Natural killer cell treated with Interleukin-12 subunit alpha and Interleukin-12 subunit beta and Interleukin-15 and Interleukin-18, amount 100 ng/mL, for 72 hours (primary cell): ENCODE results near the gene SHTN1. TPM values are rescaled to one million over a fixed set of nuclear protein-coding genes. Genes with fewer than 3 reads are reported as not detected.

ENCODE experiments used
- ATAC-seq, 2 donors: fragments of 150-1000 bp; cut with Tn5 transposase in 1 of 2; sonication (Bioruptor Pico), chemical (Tn5 transposase) in 1 of 2; 2 replicates each; pipeline ENCODE4 v1.10.0; 2021
- DNase-seq: peaks from one replicate; pipeline ENCODE4 v3.0.0; 2022; ENCODE audit warnings: low spot score
- H3K27ac Mint-ChIP-seq, 2 donors: 1 replicate in 1 of 2; 2 replicates in 1 of 2; pipeline ENCODE4 v1.8.0; 2022; ENCODE audit warnings: mixed read lengths in 2 of 2, mild to moderate bottlenecking in 1 of 2, moderate library complexity in 1 of 2
- H3K27me3 Mint-ChIP-seq, 2 donors: 1 replicate in 1 of 2; 2 replicates in 1 of 2; pipeline ENCODE4 v1.8.0; 2022; ENCODE audit warnings: mixed read lengths in 2 of 2
- H3K36me3 Mint-ChIP-seq: one replicate; pipeline ENCODE4 v1.8.0; 2022; ENCODE audit warnings: mixed read lengths
- H3K4me1 Mint-ChIP-seq, 2 donors: 1 replicate in 1 of 2; 2 replicates in 1 of 2; pipeline ENCODE4 v1.8.0; 2022; ENCODE audit warnings: low read depth in 2 of 2, mixed read lengths in 2 of 2, mild to moderate bottlenecking in 1 of 2
- H3K4me3 Mint-ChIP-seq: one replicate; pipeline ENCODE4 v1.8.0; 2022; ENCODE audit warnings: mixed read lengths
- H3K9me3 Mint-ChIP-seq: 2 replicates; pipeline ENCODE4 v1.8.0; 2022; ENCODE audit warnings: mixed read lengths
- total RNA-seq, 2 donors: library from RNA; stranded (reverse); gene quantifications; one replicate each; pipeline ENCODE4 v1.2.3, GENCODE V29; 2022

Gene SHTN1
- total RNA-seq, 2 donors from 2014 or later: not detected

DNA sequence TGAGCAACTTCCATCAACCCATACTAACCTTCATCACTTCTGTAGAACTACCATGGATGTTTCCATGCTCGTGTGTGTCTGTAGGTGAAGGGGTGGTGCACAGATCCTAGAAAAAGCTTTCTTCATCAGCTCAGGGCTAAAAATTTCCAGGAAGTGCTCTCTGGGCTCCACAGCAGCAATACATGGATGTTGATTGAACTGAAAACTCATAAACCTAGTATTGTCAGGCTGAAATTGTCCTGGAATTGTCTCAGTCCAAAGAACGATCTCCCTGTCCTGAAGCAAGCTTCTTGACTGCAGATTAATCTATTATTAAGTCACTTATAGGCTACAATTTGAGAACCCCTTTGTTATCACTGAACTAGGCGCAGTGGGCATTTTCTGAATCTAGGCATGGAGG lies 115.9 kb downstream of the SHTN1 start:
- peaks cover 9 to 13% of the 10 kb centered on the region in 2 donors for H3K27me3 Mint-ChIP-seq
- no peaks in the 10 kb centered on the region for H3K4me1 Mint-ChIP-seq
- ATAC-seq (no peak), DNase-seq (no peak)
- H3K9me3 Mint-ChIP-seq: no peaks in the 10 kb centered on the region
- H3K4me3 Mint-ChIP-seq: no peak overlapping the region
- no peaks in the 10 kb centered on the region for H3K36me3 Mint-ChIP-seq
- no peak overlapping the region for H3K27ac Mint-ChIP-seq

DNA sequence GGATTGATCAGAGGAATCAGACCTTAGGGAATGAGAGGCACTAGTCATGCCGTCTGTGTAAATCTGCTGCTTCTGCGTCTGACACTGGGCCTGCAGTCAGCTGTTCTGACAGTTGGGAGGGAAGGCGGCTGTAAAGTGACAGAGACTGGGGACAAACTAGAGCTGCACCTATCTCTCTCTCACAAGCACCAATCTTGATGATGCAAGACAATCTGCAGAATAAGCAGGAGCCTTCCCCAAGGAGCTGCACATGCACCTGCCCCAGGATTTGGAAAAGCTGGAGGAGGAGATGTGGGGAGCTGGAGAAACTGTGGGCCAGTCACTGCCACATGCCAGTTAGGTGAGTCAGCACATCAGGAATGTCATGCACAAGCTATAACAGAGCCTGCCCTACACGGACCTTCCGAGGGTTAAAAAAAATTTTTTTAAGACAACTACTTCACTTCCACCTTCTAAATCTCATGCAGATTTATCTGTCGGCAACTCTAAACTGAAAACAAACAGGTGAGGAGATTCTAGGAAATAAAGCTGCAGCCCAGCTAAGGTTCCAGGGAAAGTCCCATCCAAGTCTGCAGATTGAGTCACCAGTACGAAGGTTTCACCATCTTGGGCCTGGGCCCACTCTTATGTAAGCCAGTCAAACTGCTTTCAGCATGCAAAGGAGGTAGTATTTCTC lies 116.5 kb downstream of the SHTN1 start:
- no peak for DNase-seq
- no peaks in the 10 kb centered on the region for H3K9me3 Mint-ChIP-seq
- peaks cover 9 to 13% of the 10 kb centered on the region in 2 donors for H3K27me3 Mint-ChIP-seq
- no peaks in the 10 kb centered on the region for H3K36me3 Mint-ChIP-seq
- no peaks in the 10 kb centered on the region for H3K4me1 Mint-ChIP-seq
- H3K4me3 Mint-ChIP-seq: no peak overlapping the region
- H3K27ac Mint-ChIP-seq: no peak overlapping the region
- no peak for ATAC-seq

DNA sequence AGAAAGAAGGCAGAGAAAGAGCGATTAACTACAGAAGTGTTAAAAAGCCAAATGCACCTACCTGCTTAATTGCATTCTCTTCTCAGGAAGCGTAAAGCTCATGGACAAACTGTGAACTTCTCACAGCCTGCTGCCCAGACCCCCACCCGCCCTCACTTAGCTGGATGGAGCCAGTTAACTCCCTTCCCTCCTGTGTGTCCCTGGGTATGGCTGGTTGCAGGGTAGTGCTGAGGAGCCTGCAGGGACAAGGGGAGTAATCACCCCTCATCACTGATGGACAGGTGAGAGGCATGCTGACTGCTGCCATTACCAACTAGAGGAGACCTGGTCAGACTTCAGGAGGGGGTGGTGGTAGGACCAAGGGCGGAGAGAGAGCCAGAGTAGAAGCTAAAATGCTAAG lies 118.2 kb downstream of the SHTN1 start:
- Mint-ChIP-seq H3K4me1 (no peaks in the 10 kb centered on the region), H3K4me3 (no peak overlapping the region), H3K36me3 (no peaks in the 10 kb centered on the region), H3K27ac (no peak overlapping the region), H3K27me3 (peaks cover 0 to 6% of the 10 kb centered on the region in 2 donors), H3K9me3 (no peaks in the 10 kb centered on the region)
- DNase-seq (no peak), ATAC-seq (no peak)

DNA sequence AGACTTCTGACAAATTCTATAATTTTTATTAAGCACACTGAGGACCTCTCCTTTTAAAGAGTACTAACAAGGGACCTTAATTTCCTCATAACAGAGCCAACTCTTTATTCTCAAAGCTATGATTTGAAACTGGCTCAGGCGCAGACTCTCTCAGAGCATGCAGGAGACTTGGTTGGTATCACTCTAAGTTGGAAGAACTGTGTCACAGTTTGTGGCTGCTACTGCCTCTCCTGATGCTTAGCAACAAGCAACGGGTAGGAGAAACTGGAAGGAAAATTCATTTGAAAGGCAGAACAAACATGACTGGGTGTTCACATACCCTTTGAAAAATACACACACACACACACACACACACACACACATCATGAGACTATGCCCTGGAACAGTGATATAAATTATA lies 122.3 kb downstream of the SHTN1 start:
- Mint-ChIP-seq H3K36me3 (no peaks in the 10 kb centered on the region), H3K4me1 (no peaks in the 10 kb centered on the region), H3K27ac (no peak overlapping the region), H3K4me3 (no peak overlapping the region), H3K27me3 (no peaks in the 10 kb centered on the region), H3K9me3 (no peaks in the 10 kb centered on the region)
- DNase-seq (no peak), ATAC-seq (no peak)

DNA sequence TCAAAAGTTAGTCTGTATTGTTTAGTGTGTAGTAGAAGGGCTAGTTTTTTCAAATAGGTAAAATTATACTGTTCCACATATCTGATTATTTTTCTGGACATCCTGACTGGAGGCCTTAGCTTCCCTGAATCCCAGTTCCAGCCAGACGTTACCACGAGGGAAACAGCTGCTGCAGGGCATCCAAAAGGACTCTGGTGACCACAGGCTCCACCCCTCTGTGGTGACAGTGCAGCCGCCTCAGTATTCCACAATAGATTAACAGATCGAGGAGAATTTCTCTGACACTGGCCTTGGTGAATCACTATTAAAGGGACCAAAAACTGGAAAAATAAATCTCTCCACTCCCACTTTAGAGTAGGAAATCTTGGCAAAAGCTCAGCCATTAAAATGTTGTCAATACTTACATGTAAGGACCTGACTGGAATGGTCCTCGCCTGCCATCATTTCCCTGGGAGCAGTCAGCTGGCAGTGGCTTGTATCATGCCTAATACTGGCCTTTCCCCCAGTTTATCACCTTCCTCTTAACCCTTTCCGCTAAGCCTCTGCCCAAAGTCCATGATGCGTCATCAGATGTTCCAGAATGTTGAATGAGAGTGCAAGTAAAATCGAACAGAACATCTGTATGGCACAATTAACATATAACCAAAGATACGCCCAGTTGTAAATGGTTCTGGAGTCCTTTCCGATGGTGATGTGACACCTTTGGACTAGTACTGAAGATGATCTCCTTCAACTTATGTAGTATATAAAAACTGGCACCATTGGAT lies 124.1 kb downstream of the SHTN1 start:
- no peak for DNase-seq
- no peaks in the 10 kb centered on the region for H3K9me3 Mint-ChIP-seq
- H3K27me3 Mint-ChIP-seq: peaks cover 0 to 2% of the 10 kb centered on the region in 2 donors
- H3K27ac Mint-ChIP-seq: no peak overlapping the region
- no peaks in the 10 kb centered on the region for H3K36me3 Mint-ChIP-seq
- no peak for ATAC-seq
- H3K4me3 Mint-ChIP-seq: no peak overlapping the region
- H3K4me1 Mint-ChIP-seq: no peaks in the 10 kb centered on the region

DNA sequence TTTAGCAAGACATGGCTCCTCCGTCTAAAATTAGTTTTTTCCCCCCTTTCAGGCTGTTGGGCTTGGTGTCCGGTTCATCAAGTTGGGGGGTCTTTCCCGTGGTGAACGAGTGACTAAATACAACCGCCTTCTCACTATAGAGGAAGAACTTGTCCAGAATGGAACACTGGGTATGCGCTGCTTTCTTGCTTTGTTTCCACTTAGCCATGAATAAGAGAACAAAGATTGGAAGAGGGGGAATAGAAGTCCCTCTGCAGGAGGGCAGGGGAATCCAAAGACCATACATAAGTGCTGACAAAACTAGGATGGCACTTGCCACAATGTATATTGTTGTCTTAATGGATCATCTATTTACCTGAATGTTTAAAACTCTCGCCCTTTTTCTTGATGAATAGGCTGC lies 125.2 kb downstream of the SHTN1 start:
- Mint-ChIP-seq H3K27me3 (peaks cover 0 to 2% of the 10 kb centered on the region in 2 donors), H3K36me3 (no peaks in the 10 kb centered on the region), H3K4me1 (no peaks in the 10 kb centered on the region)

DNA sequence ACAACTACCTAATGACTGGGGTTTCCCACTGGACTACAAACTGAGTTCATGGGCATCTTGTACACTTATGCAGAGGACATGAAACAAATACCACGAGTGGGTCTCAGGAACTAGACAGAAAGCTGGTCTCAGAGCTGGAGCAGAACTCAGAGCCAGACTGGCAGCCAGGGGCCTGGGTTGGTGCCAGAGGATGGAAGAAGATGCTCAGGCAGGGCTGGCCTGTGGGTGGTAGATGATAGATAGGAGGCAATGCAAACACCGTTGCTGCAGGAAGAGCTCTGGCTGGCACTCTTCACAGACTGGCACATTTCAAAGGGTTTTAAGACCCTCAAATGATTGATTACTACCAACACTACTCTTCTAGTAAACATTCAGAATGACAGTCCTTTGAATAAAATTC lies 126.9 kb downstream of the SHTN1 start:
- Mint-ChIP-seq H3K4me1 (no peaks in the 10 kb centered on the region), H3K9me3 (no peaks in the 10 kb centered on the region), H3K36me3 (no peaks in the 10 kb centered on the region), H3K4me3 (no peak overlapping the region), H3K27me3 (peaks cover 0 to 2% of the 10 kb centered on the region in 2 donors), H3K27ac (no peak overlapping the region)
- ATAC-seq (no peak), DNase-seq (no peak)

More for the DNA sequence above, 125.2 kb downstream of the SHTN1 start:
- ATAC-seq (no peak), DNase-seq (no peak)
- Mint-ChIP-seq H3K27ac (no peak overlapping the region), H3K4me3 (no peak overlapping the region), H3K9me3 (no peaks in the 10 kb centered on the region)

DNA sequence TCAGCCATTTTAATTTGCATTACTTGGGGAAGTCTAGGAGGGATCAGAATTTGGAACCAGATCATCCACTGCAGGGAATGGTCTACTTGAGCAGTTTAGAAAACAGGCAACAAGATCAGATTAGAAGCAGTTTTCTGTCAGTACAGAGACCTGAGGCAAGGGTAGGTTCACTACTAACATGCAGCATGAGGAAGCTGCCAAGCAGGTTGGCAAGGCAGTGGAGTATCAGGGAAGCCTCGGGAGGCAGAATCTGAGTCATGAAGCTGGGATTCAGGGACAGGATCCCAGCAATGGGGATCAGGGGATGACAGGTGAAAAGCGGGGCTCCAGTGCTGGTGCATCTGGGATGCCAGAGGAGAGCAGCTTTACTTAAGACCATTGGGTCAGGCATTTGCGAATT lies 127.6 kb downstream of the SHTN1 start:
- Mint-ChIP-seq H3K4me3 (no peak overlapping the region), H3K36me3 (no peaks in the 10 kb centered on the region), H3K27ac (no peak overlapping the region), H3K27me3 (peaks cover 2 to 4% of the 10 kb centered on the region in 2 donors), H3K4me1 (no peaks in the 10 kb centered on the region), H3K9me3 (no peaks in the 10 kb centered on the region)
- DNase-seq (no peak), ATAC-seq (no peak)

DNA sequence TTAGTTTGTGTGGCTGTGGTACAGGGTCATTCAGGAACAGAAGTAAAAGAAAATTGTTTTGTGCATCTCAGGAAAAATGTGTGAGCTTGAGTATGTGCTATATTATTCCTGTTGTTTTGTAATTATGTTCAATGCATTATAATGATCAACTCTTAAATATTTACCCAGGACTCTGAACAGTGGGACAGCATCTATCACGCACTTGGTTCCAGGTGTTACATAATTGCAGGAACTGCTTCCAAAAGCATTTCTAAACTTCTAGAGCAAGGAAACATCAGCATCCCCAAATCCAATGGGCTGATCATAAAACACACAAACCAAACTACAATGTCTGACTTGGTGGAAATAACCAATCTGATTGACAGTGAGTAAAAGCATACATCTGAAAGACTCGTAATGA lies 129.1 kb downstream of the SHTN1 start:
- Mint-ChIP-seq H3K4me3 (no peak overlapping the region), H3K27me3 (peaks cover 2 to 6% of the 10 kb centered on the region in 2 donors), H3K36me3 (no peaks in the 10 kb centered on the region), H3K9me3 (no peaks in the 10 kb centered on the region), H3K27ac (no peak overlapping the region), H3K4me1 (no peaks in the 10 kb centered on the region)
- DNase-seq (no peak), ATAC-seq (no peak)

DNA sequence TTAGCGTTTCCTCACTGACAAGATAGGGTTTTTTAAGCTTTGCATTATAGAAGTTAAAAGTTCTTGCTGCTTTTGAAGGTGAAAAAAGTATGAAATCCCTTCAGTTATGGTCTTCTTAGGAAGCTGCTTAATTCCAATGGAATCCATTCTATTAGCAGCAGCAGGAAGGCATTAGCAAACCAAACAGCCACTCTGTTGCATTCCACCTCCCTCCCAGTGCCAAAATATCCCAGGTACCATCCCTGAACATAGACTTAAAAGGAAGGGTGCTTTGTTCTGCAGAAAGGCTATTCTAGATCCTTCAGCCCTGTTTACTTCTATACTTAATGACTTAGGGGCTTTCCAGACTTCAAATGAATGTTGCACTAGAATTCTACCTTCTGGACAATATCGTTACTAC lies 131.9 kb downstream of the SHTN1 start:
- Mint-ChIP-seq H3K9me3 (no peaks in the 10 kb centered on the region), H3K27me3 (peaks cover 2 to 6% of the 10 kb centered on the region in 2 donors), H3K36me3 (no peaks in the 10 kb centered on the region), H3K4me3 (no peak overlapping the region), H3K27ac (no peak overlapping the region), H3K4me1 (no peaks in the 10 kb centered on the region)
- ATAC-seq (no peak), DNase-seq (no peak)

DNA sequence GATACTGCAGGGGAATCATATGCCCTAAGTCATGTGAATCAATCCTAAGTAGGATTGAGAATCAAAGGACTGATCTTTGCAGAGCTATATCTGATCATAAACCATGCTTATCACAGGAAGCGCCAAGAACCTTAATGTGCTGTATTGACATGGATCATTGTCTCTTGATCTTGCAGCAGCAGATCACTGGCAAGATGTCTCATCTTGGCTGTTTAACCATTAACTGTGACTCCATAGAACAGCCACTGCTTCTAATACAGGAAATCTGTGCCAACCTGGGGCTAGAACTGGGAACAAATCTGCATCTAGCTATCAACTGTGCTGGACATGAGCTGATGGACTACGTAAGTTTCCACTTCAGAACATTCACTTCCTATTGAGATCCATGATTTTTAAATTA lies 134.0 kb downstream of the SHTN1 start:
- H3K9me3 Mint-ChIP-seq: no peaks in the 10 kb centered on the region

DNA sequence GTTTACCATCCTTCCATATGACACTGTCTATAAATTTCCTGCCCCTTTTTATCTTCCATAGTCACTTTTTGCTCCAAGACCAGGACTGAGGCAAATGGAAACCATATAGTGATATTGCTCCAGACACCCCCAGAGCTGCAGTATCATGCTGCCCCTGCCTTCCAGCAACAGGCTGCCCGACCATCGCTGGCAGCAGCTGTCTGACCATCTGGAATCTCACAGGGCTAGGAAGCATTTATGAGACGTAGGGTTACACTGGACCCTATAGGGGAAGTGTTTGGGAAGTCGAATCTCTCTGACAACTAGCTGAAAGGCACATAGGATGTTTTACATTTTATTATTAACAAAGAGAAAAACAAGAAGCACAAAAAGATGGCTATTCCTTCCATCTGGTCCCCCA lies 136.3 kb downstream of the SHTN1 start:
- Mint-ChIP-seq H3K9me3 (no peaks in the 10 kb centered on the region), H3K4me3 (no peak overlapping the region), H3K4me1 (no peaks in the 10 kb centered on the region), H3K36me3 (no peaks in the 10 kb centered on the region), H3K27ac (no peak overlapping the region), H3K27me3 (peaks cover 0 to 6% of the 10 kb centered on the region in 2 donors)
- DNase-seq (no peak), ATAC-seq (no peak)

More for the DNA sequence above, 134.0 kb downstream of the SHTN1 start:
- H3K27me3 Mint-ChIP-seq: peaks cover 0 to 6% of the 10 kb centered on the region in 2 donors
- no peak for DNase-seq
- H3K36me3 Mint-ChIP-seq: no peaks in the 10 kb centered on the region
- no peak overlapping the region for H3K4me3 Mint-ChIP-seq
- no peak for ATAC-seq
- no peak overlapping the region for H3K27ac Mint-ChIP-seq
- H3K4me1 Mint-ChIP-seq: no peaks in the 10 kb centered on the region

DNA sequence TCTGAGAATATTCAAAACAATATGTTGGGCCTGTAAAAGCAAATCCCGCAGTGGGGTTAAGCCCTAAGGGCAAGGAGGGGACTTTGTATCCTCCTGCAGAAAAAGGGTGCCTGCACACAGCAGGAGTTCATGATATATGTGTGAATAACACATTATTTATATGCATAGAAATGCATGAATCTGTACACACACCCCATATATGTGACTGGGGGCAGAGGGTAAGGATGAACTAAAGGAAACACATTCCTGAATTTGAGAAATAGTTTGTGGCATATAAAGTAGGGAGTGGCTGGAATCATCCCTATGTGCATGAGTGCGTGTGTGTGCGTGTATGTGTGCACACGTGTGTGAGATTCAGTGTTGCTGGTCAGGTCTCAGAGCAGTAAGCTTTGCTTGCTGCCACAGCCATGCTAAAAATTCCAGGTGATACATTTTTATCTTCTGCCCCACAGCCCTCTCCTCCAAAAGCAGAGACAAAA lies 136.8 kb downstream of the SHTN1 start:
- no peak overlapping the region for H3K27ac Mint-ChIP-seq
- no peak overlapping the region for H3K4me3 Mint-ChIP-seq

DNA sequence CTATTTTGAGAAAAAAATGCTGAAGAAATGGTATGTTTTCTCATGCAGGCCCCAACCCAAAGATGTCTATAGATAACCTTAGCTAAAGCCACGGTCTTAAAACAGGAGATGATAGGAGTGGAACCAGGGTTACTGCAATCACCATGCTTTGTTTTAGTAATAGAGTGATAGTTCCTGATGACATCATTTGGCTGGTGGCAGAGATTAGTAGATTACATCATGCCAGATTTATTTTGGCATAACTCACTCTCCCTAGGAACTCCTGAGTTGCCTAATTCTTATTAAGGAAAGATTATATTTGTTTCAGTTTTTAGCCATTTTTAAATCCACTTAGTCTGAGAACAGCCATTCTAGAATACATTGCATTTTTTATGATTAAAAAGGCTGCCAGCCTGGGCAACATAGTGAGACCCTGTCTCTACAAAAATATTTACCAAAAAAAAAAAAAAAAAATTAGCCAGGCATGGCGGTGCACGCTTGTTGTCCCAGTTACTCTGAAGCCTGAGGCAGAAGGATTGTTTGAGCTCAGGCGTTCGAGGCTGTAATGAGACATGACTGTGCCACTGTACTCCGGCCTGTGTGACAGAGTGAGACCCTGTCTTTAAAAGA lies 137.9 kb downstream of the SHTN1 start:
- Mint-ChIP-seq H3K36me3 (no peaks in the 10 kb centered on the region), H3K4me1 (no peaks in the 10 kb centered on the region), H3K27me3 (no peaks in the 10 kb centered on the region), H3K4me3 (no peak overlapping the region), H3K9me3 (no peaks in the 10 kb centered on the region), H3K27ac (no peak overlapping the region)
- ATAC-seq (no peak), DNase-seq (no peak)

More for the DNA sequence above, 136.8 kb downstream of the SHTN1 start:
- Mint-ChIP-seq H3K27me3 (peaks cover 0 to 6% of the 10 kb centered on the region in 2 donors), H3K9me3 (no peaks in the 10 kb centered on the region), H3K36me3 (no peaks in the 10 kb centered on the region), H3K4me1 (no peaks in the 10 kb centered on the region)
- ATAC-seq: no peak
- no peak for DNase-seq
